Endothelial cell (in vitro differentiated cells): ENCODE results near the gene SORCS3. TPM values are rescaled to one million over a fixed set of nuclear protein-coding genes. Genes with fewer than 3 reads are reported as not detected.

ENCODE experiments used
- DNase-seq: peaks from one replicate; pipeline ENCODE4 v3.0.0; 2021; ENCODE audit warnings: low spot score
- H3K27ac Mint-ChIP-seq: one replicate; pipeline ENCODE4 v1.8.0; 2021; ENCODE audit warnings: mixed read lengths, inconsistent platforms; ENCODE audit not compliant: unreplicated experiment
- H3K27me3 Mint-ChIP-seq: one replicate; pipeline ENCODE4 v1.8.0; 2021; ENCODE audit warnings: mild to moderate bottlenecking, moderate library complexity, mixed read lengths, inconsistent platforms; ENCODE audit not compliant: unreplicated experiment
- H3K36me3 Mint-ChIP-seq: one replicate; pipeline ENCODE4 v1.8.0; 2021; ENCODE audit warnings: mild to moderate bottlenecking, low read depth, mixed read lengths, inconsistent platforms; ENCODE audit not compliant: unreplicated experiment
- H3K4me1 Mint-ChIP-seq: one replicate; pipeline ENCODE4 v1.8.0; 2021; ENCODE audit warnings: mild to moderate bottlenecking, mixed read lengths, inconsistent platforms; ENCODE audit not compliant: unreplicated experiment
- H3K4me3 Mint-ChIP-seq: one replicate; pipeline ENCODE4 v1.8.0; 2021; ENCODE audit warnings: mild to moderate bottlenecking, mixed read lengths, inconsistent platforms; ENCODE audit not compliant: unreplicated experiment
- H3K9me3 Mint-ChIP-seq: one replicate; pipeline ENCODE4 v1.8.0; 2021; ENCODE audit warnings: mixed read lengths, inconsistent platforms; ENCODE audit not compliant: unreplicated experiment
- total RNA-seq: library from RNA; stranded (reverse); fragmentation: NEBNext Ultra II Directional; extraction: Animal tissue kit (Norgen Biotek cat#: 25700); gene quantifications from one replicate; pipeline ENCODE4 v1.2.1, GENCODE V29; 2021; ENCODE audit not compliant: unreplicated experiment
- TF ChIP-seq, protein P1 (sequence below): fragments of 200-600 bp; sonication (generic); IDR thresholded peaks from one replicate; pipeline ENCODE4 v1.5.0; 2021; ENCODE audit warnings: antibody characterized with exemption; ENCODE audit not compliant: unreplicated experiment

Gene SORCS3
- total RNA-seq, 1 donor from 2014 or later, result not detected

GRCh38 chr10:105284476-105285215 is 643.6 kb downstream of the SORCS3 start:
- H3K4me3 Mint-ChIP-seq, result no peak overlapping the region
- H3K27ac Mint-ChIP-seq, result no peak overlapping the region
- no peaks in the 10 kb centered on the region for H3K4me1 Mint-ChIP-seq
- H3K9me3 Mint-ChIP-seq, result no peaks in the 10 kb centered on the region
- H3K27me3 Mint-ChIP-seq, result peaks cover 2% of the 10 kb centered on the region
- no peaks in the 10 kb centered on the region for H3K36me3 Mint-ChIP-seq
- TF ChIP-seq, protein P1, sequence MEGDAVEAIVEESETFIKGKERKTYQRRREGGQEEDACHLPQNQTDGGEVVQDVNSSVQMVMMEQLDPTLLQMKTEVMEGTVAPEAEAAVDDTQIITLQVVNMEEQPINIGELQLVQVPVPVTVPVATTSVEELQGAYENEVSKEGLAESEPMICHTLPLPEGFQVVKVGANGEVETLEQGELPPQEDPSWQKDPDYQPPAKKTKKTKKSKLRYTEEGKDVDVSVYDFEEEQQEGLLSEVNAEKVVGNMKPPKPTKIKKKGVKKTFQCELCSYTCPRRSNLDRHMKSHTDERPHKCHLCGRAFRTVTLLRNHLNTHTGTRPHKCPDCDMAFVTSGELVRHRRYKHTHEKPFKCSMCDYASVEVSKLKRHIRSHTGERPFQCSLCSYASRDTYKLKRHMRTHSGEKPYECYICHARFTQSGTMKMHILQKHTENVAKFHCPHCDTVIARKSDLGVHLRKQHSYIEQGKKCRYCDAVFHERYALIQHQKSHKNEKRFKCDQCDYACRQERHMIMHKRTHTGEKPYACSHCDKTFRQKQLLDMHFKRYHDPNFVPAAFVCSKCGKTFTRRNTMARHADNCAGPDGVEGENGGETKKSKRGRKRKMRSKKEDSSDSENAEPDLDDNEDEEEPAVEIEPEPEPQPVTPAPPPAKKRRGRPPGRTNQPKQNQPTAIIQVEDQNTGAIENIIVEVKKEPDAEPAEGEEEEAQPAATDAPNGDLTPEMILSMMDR, result no peak
- DNase-seq, result no peak

DNA sequence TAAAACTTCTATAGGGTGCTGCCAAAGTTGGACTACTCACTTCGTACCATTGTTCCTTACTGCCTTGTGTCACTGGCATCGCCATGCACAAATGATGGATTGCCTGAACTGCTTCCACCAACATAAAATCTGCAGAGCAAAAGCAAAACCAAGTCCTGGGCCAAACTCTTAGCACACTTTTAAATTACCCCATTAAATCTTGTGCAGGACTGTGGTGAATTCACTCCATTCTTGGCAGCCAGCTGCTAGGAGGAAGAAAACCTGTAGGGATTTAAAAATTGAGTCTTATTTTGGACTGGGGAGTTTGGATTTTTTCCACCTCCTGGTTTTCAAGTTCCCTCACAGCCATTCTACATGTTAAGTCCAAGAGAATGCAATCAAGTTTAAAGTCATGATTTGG is 646.9 kb downstream of the SORCS3 start:
- no peaks in the 10 kb centered on the region for H3K9me3 Mint-ChIP-seq
- TF ChIP-seq, protein P1, result no peak
- no peaks in the 10 kb centered on the region for H3K4me1 Mint-ChIP-seq
- DNase-seq, result no peak
- no peak overlapping the region for H3K4me3 Mint-ChIP-seq
- H3K27me3 Mint-ChIP-seq, result no peaks in the 10 kb centered on the region
- no peak overlapping the region for H3K27ac Mint-ChIP-seq
- H3K36me3 Mint-ChIP-seq, result no peaks in the 10 kb centered on the region

DNA sequence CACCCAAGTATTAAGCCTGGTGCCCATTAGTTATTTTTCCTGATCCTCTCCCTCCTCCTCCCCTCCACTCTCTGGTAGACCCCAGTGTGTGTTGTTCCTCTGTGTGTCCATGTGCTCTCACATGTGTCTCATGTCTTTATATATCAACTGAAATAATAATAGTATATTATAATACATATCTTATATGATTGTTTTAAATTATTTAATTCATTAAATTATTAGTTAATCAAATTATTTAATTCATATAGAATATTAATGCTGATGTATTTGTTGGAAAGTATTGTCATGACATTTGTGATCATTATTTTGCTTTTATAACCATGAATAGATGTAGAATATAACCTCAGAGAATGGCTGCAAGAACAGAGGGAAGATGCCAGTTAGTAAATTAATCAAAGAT is 647.5 kb downstream of the SORCS3 start:
- H3K4me1 Mint-ChIP-seq, result no peaks in the 10 kb centered on the region

DNA sequence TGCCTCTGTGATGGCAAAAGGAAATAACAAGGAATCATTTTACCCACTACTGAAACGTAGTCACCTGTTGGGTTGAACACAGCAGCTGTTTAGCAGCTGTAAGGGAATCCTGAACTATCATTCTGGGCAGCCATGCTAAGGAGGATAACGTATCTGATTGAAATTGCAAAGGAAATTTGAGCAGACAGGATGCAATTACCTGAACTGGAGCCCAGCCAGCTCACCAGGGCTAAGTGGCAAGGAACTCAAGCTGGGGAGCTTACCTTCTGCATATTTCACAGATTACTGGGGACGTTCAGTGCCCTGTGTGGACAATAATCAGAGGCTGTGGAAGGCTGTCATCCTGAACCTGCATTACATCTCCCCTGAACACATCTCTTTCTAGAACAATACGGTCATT is 650.5 kb downstream of the SORCS3 start:
- no peaks in the 10 kb centered on the region for H3K27me3 Mint-ChIP-seq
- H3K27ac Mint-ChIP-seq, result no peak overlapping the region
- H3K4me1 Mint-ChIP-seq, result no peaks in the 10 kb centered on the region
- TF ChIP-seq, protein P1, result no peak
- no peaks in the 10 kb centered on the region for H3K36me3 Mint-ChIP-seq
- no peak overlapping the region for H3K4me3 Mint-ChIP-seq
- H3K9me3 Mint-ChIP-seq, result no peaks in the 10 kb centered on the region
- no peak for DNase-seq

More for the DNA sequence above, 647.5 kb downstream of the SORCS3 start:
- H3K9me3 Mint-ChIP-seq, result no peaks in the 10 kb centered on the region
- no peaks in the 10 kb centered on the region for H3K27me3 Mint-ChIP-seq
- H3K4me3 Mint-ChIP-seq, result no peak overlapping the region
- H3K36me3 Mint-ChIP-seq, result no peaks in the 10 kb centered on the region
- TF ChIP-seq, protein P1, result no peak
- no peak overlapping the region for H3K27ac Mint-ChIP-seq
- no peak for DNase-seq

GRCh38 chr10:105292236-105292635 is 651.1 kb downstream of the SORCS3 start:
- Mint-ChIP-seq H3K27ac (no peak overlapping the region), H3K9me3 (no peaks in the 10 kb centered on the region), H3K4me1 (no peaks in the 10 kb centered on the region), H3K36me3 (no peaks in the 10 kb centered on the region), H3K4me3 (no peak overlapping the region), H3K27me3 (no peaks in the 10 kb centered on the region)
- TF ChIP-seq, protein P1, result no peak
- DNase-seq, result no peak
